Measurements from ENCODE around the gene SLC27A4. TPM values are rescaled to one million over a fixed set of nuclear protein-coding genes. Genes with fewer than 3 reads are reported as not detected.

The SLC27A4 gene
- total RNA-seq, 1 donor from 2014 or later = 23.0 TPM

DNA sequence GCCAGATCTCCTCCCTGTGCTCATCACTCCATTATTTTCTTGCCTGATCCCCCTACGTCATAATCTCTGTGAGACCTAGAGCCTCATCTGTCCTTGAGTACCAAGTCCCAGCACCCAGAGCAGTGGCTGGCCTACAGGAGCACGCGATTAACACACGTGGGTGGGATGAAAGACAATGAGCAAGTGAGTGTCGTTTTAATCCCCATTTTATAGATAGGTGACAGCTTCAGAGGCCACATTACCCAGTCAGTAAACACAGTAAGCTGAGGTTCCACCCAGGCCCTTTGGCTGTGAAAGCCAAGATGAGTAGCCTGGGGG, 35.4 kb upstream of the SLC27A4 start:
- Mint-ChIP-seq H3K27me3 (ENCODE audit: unreplicated experiment) (peaks cover 2% of the 10 kb centered on the region), H3K36me3 (ENCODE audit: low read depth, unreplicated experiment) (peaks cover 7% of the 10 kb centered on the region), H3K4me1 (ENCODE audit: unreplicated experiment) (no peaks in the 10 kb centered on the region), H3K4me3 (ENCODE audit: unreplicated experiment) (no peak overlapping the region), H3K27ac (ENCODE audit: unreplicated experiment) (no peak overlapping the region), H3K9me3 (ENCODE audit: unreplicated experiment) (no peaks in the 10 kb centered on the region)
- DNase-seq (ENCODE audit: low spot score) = no peak
- TF ChIP-seq, protein P1, sequence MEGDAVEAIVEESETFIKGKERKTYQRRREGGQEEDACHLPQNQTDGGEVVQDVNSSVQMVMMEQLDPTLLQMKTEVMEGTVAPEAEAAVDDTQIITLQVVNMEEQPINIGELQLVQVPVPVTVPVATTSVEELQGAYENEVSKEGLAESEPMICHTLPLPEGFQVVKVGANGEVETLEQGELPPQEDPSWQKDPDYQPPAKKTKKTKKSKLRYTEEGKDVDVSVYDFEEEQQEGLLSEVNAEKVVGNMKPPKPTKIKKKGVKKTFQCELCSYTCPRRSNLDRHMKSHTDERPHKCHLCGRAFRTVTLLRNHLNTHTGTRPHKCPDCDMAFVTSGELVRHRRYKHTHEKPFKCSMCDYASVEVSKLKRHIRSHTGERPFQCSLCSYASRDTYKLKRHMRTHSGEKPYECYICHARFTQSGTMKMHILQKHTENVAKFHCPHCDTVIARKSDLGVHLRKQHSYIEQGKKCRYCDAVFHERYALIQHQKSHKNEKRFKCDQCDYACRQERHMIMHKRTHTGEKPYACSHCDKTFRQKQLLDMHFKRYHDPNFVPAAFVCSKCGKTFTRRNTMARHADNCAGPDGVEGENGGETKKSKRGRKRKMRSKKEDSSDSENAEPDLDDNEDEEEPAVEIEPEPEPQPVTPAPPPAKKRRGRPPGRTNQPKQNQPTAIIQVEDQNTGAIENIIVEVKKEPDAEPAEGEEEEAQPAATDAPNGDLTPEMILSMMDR (IDR thresholded peaks at IDR 0.05; ENCODE audit: unreplicated experiment) = no peak

DNA sequence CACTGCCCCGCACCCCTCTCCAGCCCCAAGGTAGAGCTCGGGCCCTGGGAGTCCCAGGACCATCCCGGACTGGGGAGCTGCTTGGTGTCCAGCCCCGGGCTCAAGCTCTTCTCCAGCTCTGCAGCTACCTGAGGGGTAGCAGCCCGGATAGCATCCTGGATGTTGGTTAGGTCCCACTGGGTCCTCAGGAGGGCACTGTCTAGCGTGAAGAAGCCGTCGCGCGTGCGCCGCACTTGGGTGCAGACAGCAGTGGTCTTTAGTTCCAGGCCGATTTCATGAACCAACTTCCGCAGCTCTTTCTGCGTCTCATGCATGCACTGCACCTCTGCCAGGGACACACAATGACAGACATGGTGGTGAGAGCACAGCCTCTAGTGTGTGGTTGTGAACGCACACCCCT, 30.8 kb upstream of the SLC27A4 start:
- Mint-ChIP-seq H3K27me3 (ENCODE audit: unreplicated experiment) (peaks cover 4% of the 10 kb centered on the region), H3K27ac (ENCODE audit: unreplicated experiment) (no peak overlapping the region), H3K4me1 (ENCODE audit: unreplicated experiment) (no peaks in the 10 kb centered on the region), H3K4me3 (ENCODE audit: unreplicated experiment) (no peak overlapping the region), H3K36me3 (ENCODE audit: low read depth, unreplicated experiment) (peaks cover 13% of the 10 kb centered on the region), H3K9me3 (ENCODE audit: unreplicated experiment) (no peaks in the 10 kb centered on the region)
- TF ChIP-seq, protein P1 (IDR thresholded peaks at IDR 0.05; ENCODE audit: unreplicated experiment) = no peak
- DNase-seq (ENCODE audit: low spot score) = no peak

DNA sequence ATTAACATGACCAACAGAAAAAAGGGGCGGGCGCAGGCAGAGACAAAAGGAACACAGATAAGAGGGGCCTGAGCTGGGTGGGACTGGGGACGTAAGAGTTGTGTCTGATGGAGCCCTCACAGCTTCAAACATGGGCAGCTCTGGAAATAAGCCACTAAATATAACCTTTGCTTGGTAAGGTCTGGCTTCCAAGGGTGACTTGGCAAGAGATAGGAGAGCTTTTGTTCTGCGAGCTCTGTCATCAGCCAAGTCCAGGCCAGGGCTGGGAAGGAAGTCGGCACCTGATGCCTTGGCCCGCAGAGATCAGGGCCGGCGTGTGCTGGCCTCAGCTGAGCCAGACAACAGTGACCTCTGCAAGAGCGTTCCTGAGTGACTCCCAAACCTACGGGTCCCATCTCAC, 29.9 kb upstream of the SLC27A4 start:
- no peak overlapping the region for H3K27ac Mint-ChIP-seq (ENCODE audit: unreplicated experiment)
- no peaks in the 10 kb centered on the region for H3K4me1 Mint-ChIP-seq (ENCODE audit: unreplicated experiment)
- H3K9me3 Mint-ChIP-seq (ENCODE audit: unreplicated experiment) = no peaks in the 10 kb centered on the region
- H3K36me3 Mint-ChIP-seq (ENCODE audit: low read depth, unreplicated experiment) = peaks cover 13% of the 10 kb centered on the region
- DNase-seq (ENCODE audit: low spot score) = no peak
- no peak overlapping the region for H3K4me3 Mint-ChIP-seq (ENCODE audit: unreplicated experiment)
- TF ChIP-seq, protein P1 (IDR thresholded peaks at IDR 0.05; ENCODE audit: unreplicated experiment) = no peak
- peaks cover 4% of the 10 kb centered on the region for H3K27me3 Mint-ChIP-seq (ENCODE audit: unreplicated experiment)

DNA sequence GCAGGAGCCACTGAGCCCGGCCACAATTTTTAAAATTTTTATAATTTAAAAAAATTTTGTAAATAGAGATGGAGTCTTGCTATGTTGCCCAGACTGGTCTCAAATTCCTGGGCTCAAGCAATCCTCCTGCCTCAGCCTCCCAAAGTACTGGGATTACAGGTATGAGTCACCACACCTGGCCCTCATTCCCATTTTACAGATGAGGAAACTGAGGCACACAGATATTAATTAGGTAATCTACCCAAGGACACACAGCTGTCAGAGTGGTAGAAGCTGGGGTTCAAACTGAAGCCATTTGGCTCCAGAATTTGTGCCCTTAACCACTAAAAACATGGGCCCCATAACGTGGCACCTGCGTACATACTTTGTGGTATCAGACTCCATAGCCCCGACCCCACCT, 25.6 kb upstream of the SLC27A4 start:
- H3K36me3 Mint-ChIP-seq (ENCODE audit: low read depth, unreplicated experiment) = peaks cover 16% of the 10 kb centered on the region
- H3K27ac Mint-ChIP-seq (ENCODE audit: unreplicated experiment) = no peak overlapping the region
- TF ChIP-seq, protein P1 (IDR thresholded peaks at IDR 0.05; ENCODE audit: unreplicated experiment) = no peak
- no peak overlapping the region for H3K4me3 Mint-ChIP-seq (ENCODE audit: unreplicated experiment)
- H3K4me1 Mint-ChIP-seq (ENCODE audit: unreplicated experiment) = no peaks in the 10 kb centered on the region
- H3K9me3 Mint-ChIP-seq (ENCODE audit: unreplicated experiment) = no peaks in the 10 kb centered on the region
- no peak for DNase-seq (ENCODE audit: low spot score)
- peaks cover 3% of the 10 kb centered on the region for H3K27me3 Mint-ChIP-seq (ENCODE audit: unreplicated experiment)

DNA sequence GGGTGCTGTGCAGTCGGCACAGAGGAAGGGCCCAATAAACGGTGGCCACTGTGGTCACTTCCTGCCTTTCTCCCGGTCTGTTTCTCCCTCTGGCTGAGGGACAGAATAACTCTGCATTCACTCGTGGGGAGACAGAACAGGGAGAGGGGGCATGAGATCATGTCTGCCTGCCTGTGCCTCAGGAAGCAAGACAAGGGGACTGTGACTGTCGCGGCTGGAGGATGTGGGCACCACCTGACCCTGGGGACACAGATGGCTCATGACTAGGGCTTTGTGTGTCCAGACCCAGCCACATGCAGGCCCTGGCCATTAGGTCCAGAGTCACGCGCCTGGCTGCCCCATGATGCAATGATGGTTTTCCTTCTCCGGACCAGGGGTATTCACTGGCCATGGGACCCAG, 23.9 kb upstream of the SLC27A4 start:
- TF ChIP-seq, protein P1 (IDR thresholded peaks at IDR 0.05; ENCODE audit: unreplicated experiment) = no peak
- no peaks in the 10 kb centered on the region for H3K9me3 Mint-ChIP-seq (ENCODE audit: unreplicated experiment)
- H3K27ac Mint-ChIP-seq (ENCODE audit: unreplicated experiment) = no peak overlapping the region
- no peaks in the 10 kb centered on the region for H3K4me1 Mint-ChIP-seq (ENCODE audit: unreplicated experiment)
- no peak for DNase-seq (ENCODE audit: low spot score)
- H3K4me3 Mint-ChIP-seq (ENCODE audit: unreplicated experiment) = no peak overlapping the region
- H3K36me3 Mint-ChIP-seq (ENCODE audit: low read depth, unreplicated experiment) = peaks cover 8% of the 10 kb centered on the region
- H3K27me3 Mint-ChIP-seq (ENCODE audit: unreplicated experiment) = peaks cover 3% of the 10 kb centered on the region

Measured in endothelial cell (in vitro differentiated cells).